BJ (cell line): Measurements from ENCODE around the gene PFDN2. TPM values are rescaled to one million over a fixed set of nuclear protein-coding genes. Genes with fewer than 3 reads are reported as not detected.

Experiments used
- CTCF ChIA-PET: fragments of 350-600 bp; formaldehyde crosslinking; extraction: SDS; loops from one replicate; lab custom pipeline; 2021; ENCODE audit warnings: antibody characterized with exemption, inconsistent platforms; lab: Yijun Ruan, JAX
- POLR2A ChIA-PET: fragments of 300-600 bp; sonication (Branson Sonifier 250); formaldehyde crosslinking; extraction: SDS; loops from one replicate; lab custom pipeline; 2021; ENCODE audit warnings: antibody characterized with exemption; lab: Charles Lee
- DNase-seq: peaks from one replicate; pipeline ENCODE4 v3.0.0-alpha.2; 2011; ENCODE audit warnings: low read depth
- H3K27me3 ChIP-seq: 2 replicates; pipeline ENCODE4 v1.6.0; 2011; ENCODE audit warnings: low read length; ENCODE audit not compliant: control insufficient read depth, insufficient read depth
- H3K36me3 ChIP-seq: 2 replicates; pipeline ENCODE4 v1.5.1; 2011; ENCODE audit warnings: low read length; ENCODE audit not compliant: control insufficient read depth, insufficient read depth
- H3K4me3 ChIP-seq: 2 replicates; pipeline ENCODE4 v1.5.1; 2011; ENCODE audit warnings: low read depth, mild to moderate bottlenecking, control low read depth, low read length
- CTCF ChIP-seq: IDR thresholded peaks from 2 replicates; pipeline ENCODE4 v1.5.1; 2011; ENCODE audit warnings: low read depth, mild to moderate bottlenecking, control low read depth, inconsistent platforms, low read length, moderate library complexity; ENCODE audit not compliant: insufficient read depth
- polyA plus RNA-seq: library from polyadenylated mRNA; depleted of rRNA; stranded (reverse); fragments of >200 nt; gene quantifications from 2 replicates; pipeline ENCODE4 v1.2.3, GENCODE V29; 2011

PFDN2 gene
- polyA plus RNA-seq, 1 experiment = 32.9 TPM

- ChIA-PET POLR2A (no interaction called here), CTCF (no interaction called here)
- H3K4me3 ChIP-seq = peak overlapping the region; percentile 84
- no peak for TF ChIP-seq CTCF
- DNase-seq = no peak
- peaks cover 14% of the 10 kb centered on the region for H3K36me3 ChIP-seq
- no peaks in the 10 kb centered on the region for H3K27me3 ChIP-seq
Observed at GRCh38 chr1:161159913-161160243, 42.0 kb upstream of the PFDN2 start.

GRCh38 chr1:161159087-161159912 is 41.5 kb upstream of the PFDN2 start, which contains the start of gene USP21:
USP21 (plus strand) TSS chr1:161159500; CDS start chr1:161160641, 1,141 bp downstream.
- Histone ChIP-seq H3K4me3 (peak within 1 kb of the TSS; percentile 84), H3K27me3 (no peaks in the 10 kb centered on the region), H3K36me3 (peaks cover 11% of the 10 kb centered on the region)
- peak; percentile 66 for TF ChIP-seq CTCF
- DNase-seq = no peak
- ChIA-PET CTCF (interaction anchor here (2.2 kb wide), 1 partner anchor 132 kb away, joined by 4 read pairs; no protein-coding TSS in a partner anchor), POLR2A (no interaction called here)

- peaks cover 11% of the 10 kb centered on the region for H3K36me3 ChIP-seq
- H3K27me3 ChIP-seq = no peaks in the 10 kb centered on the region
- TF ChIP-seq CTCF = no peak
- no peak overlapping the region for H3K4me3 ChIP-seq
- CTCF ChIA-PET = interaction anchor here (1.1 to 2.2 kb wide), 2 partner anchors 62 to 133 kb away, joined by 4 read pairs; no protein-coding TSS in a partner anchor
- no peak for DNase-seq
- POLR2A ChIA-PET = no interaction called here
Observed at GRCh38 chr1:161158316-161159010, 40.6 kb upstream of the PFDN2 start.

GRCh38 chr1:161157867-161158266 is 40.0 kb upstream of the PFDN2 start:
- ChIA-PET POLR2A (no interaction called here), CTCF (interaction anchor here (1.1 to 2.2 kb wide), 3 partner anchors 8 to 133 kb away, joined by 4 to 6 read pairs (median 4); partner anchors contain the start of gene PPOX)
- TF ChIP-seq CTCF = no peak
- Histone ChIP-seq H3K4me3 (no peak overlapping the region), H3K27me3 (no peaks in the 10 kb centered on the region), H3K36me3 (peaks cover 11% of the 10 kb centered on the region)
- DNase-seq = no peak

GRCh38 chr1:161153682-161154337 is 36.0 kb upstream of the PFDN2 start, which contains the start of gene UFC1:
UFC1 (plus strand) TSS chr1:161153978; CDS start chr1:161153998, 20 bp downstream.
- Histone ChIP-seq H3K4me3 (peak within 1 kb of the TSS; percentile 72), H3K36me3 (peaks cover 5% of the 10 kb centered on the region), H3K27me3 (no peaks in the 10 kb centered on the region)
- peak; percentile 60 for DNase-seq
- CTCF ChIA-PET = interaction anchor here (0.7 to 1.0 kb wide), 3 partner anchors 11 to 78 kb away, joined by 3 to 4 read pairs (median 3); no protein-coding TSS in a partner anchor
- POLR2A ChIA-PET = interaction anchor here (0.6 kb wide), 5 partner anchors 12 to 117 kb away, joined by 3 to 11 read pairs (median 3); partner anchors contain the start of genes DEDD, PPOX and USF1
- TF ChIP-seq CTCF = no peak
